Vagina (tissue), 2 donors: ENCODE measurements around the gene SH3YL1.

Source experiments
- CTCF ChIP-seq, 3 experiments: fragments of 450-650 bp in 2 of 3; fragments of 200-600 bp in 1 of 3; sonication (generic) in 1 of 3; IDR thresholded peaks; one replicate each; pipeline ENCODE4 v1.5.1; 2017 to 2019; ENCODE audit warnings: antibody characterized with exemption in 3 of 3, mild to moderate bottlenecking in 2 of 3, moderate library complexity in 2 of 3
- POLR2A ChIP-seq, 2 donors: fragments of 450-650 bp; IDR thresholded peaks; one replicate each; pipeline ENCODE4 v1.6.1; 2017; ENCODE audit warnings: antibody characterized with exemption in 2 of 2, mild to moderate bottlenecking in 2 of 2, moderate library complexity in 2 of 2
- POLR2AphosphoS5 ChIP-seq, 2 donors: sonication (generic); formaldehyde crosslinking; IDR thresholded peaks; one replicate each; pipeline ENCODE4 v1.9.0; 2017; ENCODE audit warnings: antibody characterized with exemption in 2 of 2, mild to moderate bottlenecking in 2 of 2, low read depth in 1 of 2; ENCODE audit not compliant: insufficient read depth in 1 of 2

- TF ChIP-seq CTCF (IDR thresholded peaks at IDR 0.05) (no peak), POLR2AphosphoS5 (IDR thresholded peaks at IDR 0.05; ENCODE audit: insufficient read depth in 1 of 2, low read depth in 1 of 2) (no peak), POLR2A (IDR thresholded peaks at IDR 0.05) (no peak)
Measured at GRCh38 chr2:296354-296753, 32.5 kb upstream of the SH3YL1 start.
